ENCODE results near the gene NELL2.

DNA sequence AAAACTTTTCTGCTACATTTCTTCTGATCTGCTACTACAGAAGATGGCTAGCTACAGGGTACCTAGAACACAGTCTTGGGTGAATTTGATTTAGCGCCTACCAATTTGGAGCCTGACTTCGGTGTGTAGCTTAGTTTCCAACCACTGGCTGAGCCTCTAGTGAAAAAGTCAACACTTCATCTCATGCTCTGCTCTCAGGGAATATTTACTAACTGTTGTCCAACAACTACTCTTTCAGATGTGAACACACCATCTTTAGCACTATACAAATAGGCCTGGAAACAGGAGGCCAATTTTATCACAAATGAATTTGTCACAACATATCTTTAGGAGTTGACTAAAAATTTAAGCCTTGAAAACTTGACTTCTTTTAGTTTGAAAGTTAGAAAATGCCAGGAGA lies 167.9 kb downstream of the NELL2 start:
- TF ChIP-seq, protein P1, sequence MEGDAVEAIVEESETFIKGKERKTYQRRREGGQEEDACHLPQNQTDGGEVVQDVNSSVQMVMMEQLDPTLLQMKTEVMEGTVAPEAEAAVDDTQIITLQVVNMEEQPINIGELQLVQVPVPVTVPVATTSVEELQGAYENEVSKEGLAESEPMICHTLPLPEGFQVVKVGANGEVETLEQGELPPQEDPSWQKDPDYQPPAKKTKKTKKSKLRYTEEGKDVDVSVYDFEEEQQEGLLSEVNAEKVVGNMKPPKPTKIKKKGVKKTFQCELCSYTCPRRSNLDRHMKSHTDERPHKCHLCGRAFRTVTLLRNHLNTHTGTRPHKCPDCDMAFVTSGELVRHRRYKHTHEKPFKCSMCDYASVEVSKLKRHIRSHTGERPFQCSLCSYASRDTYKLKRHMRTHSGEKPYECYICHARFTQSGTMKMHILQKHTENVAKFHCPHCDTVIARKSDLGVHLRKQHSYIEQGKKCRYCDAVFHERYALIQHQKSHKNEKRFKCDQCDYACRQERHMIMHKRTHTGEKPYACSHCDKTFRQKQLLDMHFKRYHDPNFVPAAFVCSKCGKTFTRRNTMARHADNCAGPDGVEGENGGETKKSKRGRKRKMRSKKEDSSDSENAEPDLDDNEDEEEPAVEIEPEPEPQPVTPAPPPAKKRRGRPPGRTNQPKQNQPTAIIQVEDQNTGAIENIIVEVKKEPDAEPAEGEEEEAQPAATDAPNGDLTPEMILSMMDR (IDR thresholded peaks at IDR 0.05): no peak
- no peak for TF ChIP-seq EP300 (IDR thresholded peaks at IDR 0.05)

Data from gastroesophageal sphincter (tissue), 3 donors.